GM21528 (cell line): ENCODE results near the gene GOLGA8B.
"Not testable (repeated sequence)": the region's sequence is repeated elsewhere in the genome, so short reads cannot be mapped to it uniquely, and the experiment has no call there.

Experiments
- ATAC-seq: cut with Tn5 transposase; IDR thresholded peaks from one replicate; pipeline ENCODE4 v1.9.1; 2021; ENCODE audit warnings: mild to moderate bottlenecking, moderate library complexity; ENCODE audit not compliant: unreplicated experiment, low FRiP score

Gene GOLGA8B

GRCh38 chr15:34598799-34599585 lies 15.5 kb upstream of the GOLGA8B start:
- no peak for ATAC-seq

GRCh38 chr15:34597316-34597715 lies 13.9 kb upstream of the GOLGA8B start:
- ATAC-seq, result no peak

GRCh38 chr15:34594361-34594760 lies 10.9 kb upstream of the GOLGA8B start:
- ATAC-seq, result no peak

GRCh38 chr15:34591306-34591705 lies 7.9 kb upstream of the GOLGA8B start:
- no peak for ATAC-seq

- ATAC-seq, result no peak
These were observed 4.7 kb upstream of the GOLGA8B start for GRCh38 chr15:34588046-34588674.

- ATAC-seq, result not testable (repeated sequence)
These were observed 2.5 kb upstream of the GOLGA8B start for GRCh38 chr15:34585966-34586365.

GRCh38 chr15:34584996-34585395 lies 1.5 kb upstream of the GOLGA8B start:
- ATAC-seq, result no peak

GRCh38 chr15:34584330-34584668 lies 848 bp upstream of the GOLGA8B start:
- ATAC-seq, result no peak

GRCh38 chr15:34582461-34583371 lies 735 bp downstream of the GOLGA8B start:
- peak; percentile 66 for ATAC-seq

- ATAC-seq, result not testable (repeated sequence)
These were observed 1.6 kb downstream of the GOLGA8B start for GRCh38 chr15:34581687-34582460.

GRCh38 chr15:34581043-34581365 lies 2.4 kb downstream of the GOLGA8B start:
- no peak for ATAC-seq

- ATAC-seq, result not testable (repeated sequence)
These were observed 3.0 kb downstream of the GOLGA8B start for GRCh38 chr15:34580251-34581042.

- no peak for ATAC-seq
These were observed 5.2 kb downstream of the GOLGA8B start for GRCh38 chr15:34578283-34578674.

- not testable (repeated sequence) for ATAC-seq
These were observed 5.7 kb downstream of the GOLGA8B start for GRCh38 chr15:34577658-34578282.

GRCh38 chr15:34575035-34575434 lies 8.4 kb downstream of the GOLGA8B start:
- ATAC-seq, result not testable (repeated sequence)

GRCh38 chr15:34572921-34573320 lies 10.5 kb downstream of the GOLGA8B start:
- ATAC-seq, result not testable (repeated sequence)

GRCh38 chr15:34572019-34572641 lies 11.3 kb downstream of the GOLGA8B start:
- not testable (repeated sequence) for ATAC-seq

GRCh38 chr15:34569670-34570396 lies 13.6 kb downstream of the GOLGA8B start:
- ATAC-seq, result not testable (repeated sequence)
